ENCODE measurements around the gene SST. TPM values are rescaled to one million over a fixed set of nuclear protein-coding genes. Genes with fewer than 3 reads are reported as not detected.
"Not testable (repeated sequence)": the region's sequence is repeated elsewhere in the genome, so short reads cannot be mapped to it uniquely, and the experiment has no call there.

Gene SST
- total RNA-seq, 1 donor: not detected

GRCh38 chr3:187651282-187651681, 18.9 kb downstream of the SST start:
- TF ChIP-seq CTCF (IDR thresholded peaks at IDR 0.05; ENCODE audit: insufficient read depth, low read depth, low read length): no peak

GRCh38 chr3:187648177-187648576, 22.0 kb downstream of the SST start:
- no peak for TF ChIP-seq CTCF (IDR thresholded peaks at IDR 0.05; ENCODE audit: insufficient read depth, low read depth, low read length)
- DNase-seq (ENCODE audit: low read depth): no peak
- no peak overlapping the region for H3K4me3 ChIP-seq (ENCODE audit: low read depth, low read length)

More at GRCh38 chr3:187651282-187651681, 18.9 kb downstream of the SST start:
- DNase-seq (ENCODE audit: low read depth): no peak
- H3K4me3 ChIP-seq (ENCODE audit: low read depth, low read length): no peak overlapping the region

DNA sequence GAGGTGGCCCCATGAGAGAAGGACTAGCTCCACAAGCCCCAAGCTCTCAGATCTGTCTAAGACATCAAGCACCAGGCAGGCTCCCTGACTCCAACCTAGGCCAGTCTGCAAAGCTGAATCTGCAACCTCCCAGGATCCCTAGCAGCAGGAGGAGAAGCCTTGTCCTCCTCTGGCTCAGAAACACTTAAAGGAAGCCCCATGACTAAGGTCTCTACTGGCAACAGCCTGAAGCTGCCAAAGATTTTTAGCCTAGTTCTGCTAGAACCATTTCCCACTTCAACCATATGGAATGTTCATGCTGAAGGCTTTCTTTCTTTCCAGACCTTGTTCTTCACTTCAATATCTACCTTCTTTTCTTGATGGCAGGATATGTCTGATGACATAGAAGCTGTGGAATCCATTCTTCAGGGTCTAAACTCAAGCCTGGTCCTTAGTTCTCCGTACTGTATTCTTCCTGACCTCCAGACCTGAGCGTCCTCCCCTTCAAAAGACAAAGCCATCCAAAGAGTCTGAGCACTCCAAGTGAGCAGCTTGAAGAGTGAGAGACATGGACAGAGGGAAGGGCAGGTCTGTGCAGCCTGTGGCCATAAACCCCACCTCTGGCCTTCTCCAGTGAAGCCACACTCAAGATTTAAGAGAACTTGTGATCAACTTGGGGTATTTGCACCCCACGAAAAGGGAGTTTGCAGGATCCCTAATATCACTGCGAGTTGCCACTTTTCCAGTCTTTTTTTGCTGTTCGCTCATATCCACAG, 23.1 kb downstream of the SST start:
- TF ChIP-seq CTCF (IDR thresholded peaks at IDR 0.05; ENCODE audit: insufficient read depth, low read depth, low read length): no peak
- H3K4me3 ChIP-seq (ENCODE audit: low read depth, low read length): no peak overlapping the region
- DNase-seq (ENCODE audit: low read depth): no peak

GRCh38 chr3:187645379-187645778, 24.8 kb downstream of the SST start:
- not testable (repeated sequence) for DNase-seq (ENCODE audit: low read depth); H3K4me3 ChIP-seq (ENCODE audit: low read depth, low read length)

GRCh38 chr3:187642861-187643260, 27.3 kb downstream of the SST start:
- TF ChIP-seq CTCF (IDR thresholded peaks at IDR 0.05; ENCODE audit: insufficient read depth, low read depth, low read length): no peak
- DNase-seq (ENCODE audit: low read depth): no peak
- H3K4me3 ChIP-seq (ENCODE audit: low read depth, low read length): no peak overlapping the region

GRCh38 chr3:187641320-187642016, 28.7 kb downstream of the SST start:
- no peak for DNase-seq (ENCODE audit: low read depth)
- no peak overlapping the region for H3K4me3 ChIP-seq (ENCODE audit: low read depth, low read length)
- TF ChIP-seq CTCF (IDR thresholded peaks at IDR 0.05; ENCODE audit: insufficient read depth, low read depth, low read length): no peak

GRCh38 chr3:187640569-187641059, 29.6 kb downstream of the SST start:
- no peak for DNase-seq (ENCODE audit: low read depth)
- no peak for TF ChIP-seq CTCF (IDR thresholded peaks at IDR 0.05; ENCODE audit: insufficient read depth, low read depth, low read length)
- H3K4me3 ChIP-seq (ENCODE audit: low read depth, low read length): no peak overlapping the region

Data from fibroblast of villous mesenchyme (primary cell).